SK-N-SH (cell line): ENCODE measurements around the gene SEC14L6. TPM values are rescaled to one million over a fixed set of nuclear protein-coding genes. Genes with fewer than 3 reads are reported as not detected.

Source experiments
- CTCF ChIA-PET: fragments of 300-600, 350-600 bp; formaldehyde crosslinking; extraction: SDS; loops from one replicate; lab custom pipeline; 2021; lab: Yijun Ruan, JAX
- POLR2A ChIA-PET: fragments of 350-600 bp; sonication (Branson Sonifier 250); formaldehyde crosslinking; extraction: SDS; loops from one replicate; lab custom pipeline; 2020; ENCODE audit warnings: antibody characterized with exemption, inconsistent platforms; lab: Yijun Ruan, JAX
- DNase-seq: peaks from one replicate; pipeline ENCODE4 v3.0.0; 2012
- H2AFZ ChIP-seq: fragments of 200-600 bp; sonication (generic); 2 replicates; pipeline ENCODE4 v1.8.1; 2016; ENCODE audit warnings: antibody characterized with exemption, mild to moderate bottlenecking, low read depth
- H3F3A ChIP-seq: fragments of 200-600 bp; sonication (generic); replicated peaks from 2 replicates; pipeline ENCODE3; 2016; ENCODE audit warnings: antibody characterized with exemption, mild to moderate bottlenecking; ENCODE audit not compliant: insufficient read depth
- H3K27ac ChIP-seq, 2 experiments: fragments of 200-500 bp in 1 of 2; fragments of 200-600 bp in 1 of 2; sonication (Bioruptor generic) in 1 of 2; sonication (generic), shearing (Covaris generic) in 1 of 2; 2 replicates each; pipeline versions ENCODE4 v1.5.1 to v1.6.1; 2014 to 2016; ENCODE audit warnings: low read depth in 2 of 2, inconsistent platforms in 1 of 2, low read length in 1 of 2, mild to moderate bottlenecking in 1 of 2, mixed read lengths in 1 of 2
- H3K27me3 ChIP-seq: fragments of 200-600 bp; sonication (generic), shearing (Covaris generic); 2 replicates; pipeline ENCODE4 v1.6.1; 2016; ENCODE audit warnings: mixed run types; ENCODE audit not compliant: insufficient read depth
- H3K36me3 ChIP-seq, 2 experiments: fragments of 200-500 bp in 1 of 2; fragments of 200-600 bp in 1 of 2; sonication (Bioruptor generic) in 1 of 2; sonication (generic) in 1 of 2; replicated peaks in 1 of 2; 2 replicates each; pipeline versions ENCODE3 to v1.5.1; 2014 to 2016; ENCODE audit warnings: low read length in 1 of 2, mild to moderate bottlenecking in 1 of 2; ENCODE audit not compliant: insufficient read depth in 2 of 2, control insufficient read depth in 1 of 2
- H3K4me1 ChIP-seq, 2 experiments: fragments of 200-500 bp in 1 of 2; fragments of 200-600 bp in 1 of 2; sonication (Bioruptor generic) in 1 of 2; sonication (generic), shearing (Covaris generic) in 1 of 2; 2 replicates each; pipeline versions ENCODE4 v1.5.1 to v1.6.1; 2014 to 2016; ENCODE audit warnings: low read depth in 1 of 2, low read length in 1 of 2, mixed run types in 1 of 2; ENCODE audit not compliant: insufficient read depth in 2 of 2, control insufficient read depth in 1 of 2
- H3K4me2 ChIP-seq: fragments of 200-600 bp; sonication (generic), shearing (Covaris generic); 2 replicates; pipeline ENCODE4 v1.6.1; 2017; ENCODE audit warnings: mixed run types
- H3K4me3 ChIP-seq, 2 experiments: fragments of 200-500 bp in 1 of 2; fragments of 200-600 bp in 1 of 2; sonication (Bioruptor generic) in 1 of 2; sonication (generic), shearing (Covaris generic) in 1 of 2; 2 replicates each; pipeline versions ENCODE4 v1.5.1 to v1.8.1; 2014 to 2016; ENCODE audit warnings: low read depth in 2 of 2, inconsistent platforms in 1 of 2, low read length in 1 of 2, mild to moderate bottlenecking in 1 of 2, mixed read lengths in 1 of 2, moderate library complexity in 1 of 2
- H3K79me2 ChIP-seq: fragments of 200-600 bp; sonication (generic); 2 replicates; pipeline ENCODE4 v1.8.1; 2017; ENCODE audit warnings: mild to moderate bottlenecking; ENCODE audit not compliant: insufficient read depth
- H3K9ac ChIP-seq: fragments of 200-600 bp; sonication (generic); 2 replicates; pipeline ENCODE4 v1.6.1; 2017; ENCODE audit warnings: mixed run types
- H3K9me2 ChIP-seq: fragments of 200-600 bp; sonication (generic); 2 replicates; pipeline ENCODE4 v1.6.1; 2017; ENCODE audit warnings: mixed run types
- H3K9me3 ChIP-seq: fragments of 200-600 bp; sonication (generic); 2 replicates; pipeline ENCODE4 v1.6.1; 2017; ENCODE audit warnings: mixed run types, mild to moderate bottlenecking, moderate library complexity
- H4K20me1 ChIP-seq: fragments of 200-600 bp; sonication (generic); 2 replicates; pipeline ENCODE4 v1.6.1; 2017; ENCODE audit warnings: mild to moderate bottlenecking, mixed run types; ENCODE audit not compliant: insufficient read depth
- CHD2 ChIP-seq: fragments of 150-350 bp; IDR thresholded peaks from 2 replicates; pipeline ENCODE4 v1.6.1; 2018; ENCODE audit warnings: low read length; ENCODE audit not compliant: partially characterized antibody
- CTCF ChIP-seq: fragments of 200-600 bp; sonication (generic); IDR thresholded peaks from 2 replicates; pipeline ENCODE4 v1.6.1; 2017; ENCODE audit warnings: antibody characterized with exemption, mild to moderate bottlenecking, moderate library complexity
- ELF1 ChIP-seq: IDR thresholded peaks from 2 replicates; pipeline ENCODE4 v1.4.0; 2012
- EZH2phosphoT487 ChIP-seq: fragments of 200-600 bp; sonication (generic); IDR thresholded peaks from 2 replicates; pipeline ENCODE4 v1.6.1; 2017; ENCODE audit warnings: low read depth, mixed run types, mild to moderate bottlenecking, antibody characterized with exemption, moderate library complexity, borderline replicate concordance
- FOSL2 ChIP-seq: IDR thresholded peaks from 2 replicates; pipeline ENCODE4 v1.4.0; 2012; ENCODE audit warnings: low read depth, mild to moderate bottlenecking, moderate library complexity, borderline replicate concordance
- GATA2 ChIP-seq: sonication (generic); formaldehyde crosslinking; IDR thresholded peaks from 2 replicates; pipeline ENCODE4 v1.5.0; 2020; ENCODE audit warnings: mild to moderate bottlenecking, missing genetic modification reagents
- JUND ChIP-seq: IDR thresholded peaks from 2 replicates; pipeline ENCODE4 v1.4.0; 2012
- MEF2A ChIP-seq: IDR thresholded peaks from 2 replicates; pipeline ENCODE4 v1.4.0; 2012; ENCODE audit warnings: low read depth, borderline replicate concordance
- MXI1 ChIP-seq: IDR thresholded peaks from 2 replicates; pipeline ENCODE4 v1.6.1; 2012; ENCODE audit warnings: mild to moderate bottlenecking, low read depth, low read length, improper control_type of control experiment
- NRF1 ChIP-seq: IDR thresholded peaks from 2 replicates; pipeline ENCODE4 v1.6.1; 2012; ENCODE audit warnings: low read depth, mild to moderate bottlenecking, low read length
- POLR2AphosphoS5 ChIP-seq: IDR thresholded peaks from 2 replicates; pipeline ENCODE4 v1.6.1; 2012; ENCODE audit warnings: low read depth, low read length
- RAD21 ChIP-seq: IDR thresholded peaks from 2 replicates; pipeline ENCODE4 v1.6.1; 2012; ENCODE audit warnings: mild to moderate bottlenecking, low read length
- RCOR1 ChIP-seq: fragments of 150-350 bp; IDR thresholded peaks from 2 replicates; pipeline ENCODE4 v1.6.1; 2017; ENCODE audit warnings: antibody characterized with exemption, low read length
- REST ChIP-seq: IDR thresholded peaks from 2 replicates; pipeline ENCODE4 v1.6.1; 2012; ENCODE audit warnings: mild to moderate bottlenecking, low read depth, low read length, moderate library complexity
- RFX5 ChIP-seq: IDR thresholded peaks from 2 replicates; pipeline ENCODE4 v1.6.1; 2012; ENCODE audit warnings: mild to moderate bottlenecking, improper control_type of control experiment, low read length
- SMC3 ChIP-seq: IDR thresholded peaks from 2 replicates; pipeline ENCODE4 v1.6.1; 2012; ENCODE audit warnings: low read depth, low read length, improper control_type of control experiment
- TAF1 ChIP-seq: IDR thresholded peaks from 2 replicates; pipeline ENCODE4 v1.6.1; 2012; ENCODE audit warnings: low read depth, mild to moderate bottlenecking, low read length, moderate library complexity, borderline replicate concordance
- TCF12 ChIP-seq: IDR thresholded peaks from 2 replicates; pipeline ENCODE4 v1.4.0; 2012
- TEAD4 ChIP-seq: IDR thresholded peaks from 2 replicates; pipeline ENCODE4 v1.4.0; 2012; ENCODE audit warnings: mild to moderate bottlenecking, borderline replicate concordance; ENCODE audit not compliant: insufficient read depth
- USF1 ChIP-seq: IDR thresholded peaks from 2 replicates; pipeline ENCODE4 v1.4.0; 2012; ENCODE audit warnings: low read depth, borderline replicate concordance
- USF2 ChIP-seq: fragments of 150-350 bp; IDR thresholded peaks from 2 replicates; pipeline ENCODE4 v1.6.1; 2017; ENCODE audit warnings: antibody characterized with exemption, low read length, low read depth, borderline replicate concordance
- YY1 ChIP-seq: IDR thresholded peaks from 2 replicates; pipeline ENCODE4 v1.4.0; 2012; ENCODE audit warnings: low read depth, mild to moderate bottlenecking
- WGBS: methylation state at CpG from one replicate; pipeline ENCODE4 v1.1.6; 2017; ENCODE audit warnings: low lambda C conversion rate; 5-methylcytosine and 5-hydroxymethylcytosine counted together
- polyA plus RNA-seq, 3 experiments: library from polyadenylated mRNA; depleted of rRNA; stranded (reverse); fragments of >200 nt; gene quantifications; 2 replicates each; pipeline ENCODE4 v1.2.3, GENCODE V29; 2012

Gene SEC14L6
- polyA plus RNA-seq, 1 of the 3 experiments (the other 2 are of a cell fraction) = not detected

GRCh38 chr22:30481711-30482110 is 64.8 kb downstream of the SEC14L6 start:
- CTCF ChIA-PET = no interaction called here
- WGBS = 39% methylated on average over 2 of the region's 5 CpGs
- Histone ChIP-seq H3K9ac (no peak overlapping the region), H3K9me2 (no peaks in the 10 kb centered on the region), H3K27me3 (peaks cover 15% of the 10 kb centered on the region; the same call in 1 of the 2 replicates), H3K4me2 (no peak overlapping the region), H3K9me3 (no peaks in the 10 kb centered on the region), H3K36me3 (no peaks in the 10 kb centered on the region), H3K27ac (no peak overlapping the region), H3K79me2 (no peaks in the 10 kb centered on the region), H4K20me1 (no peaks in the 10 kb centered on the region), H3F3A (no peaks in the 10 kb centered on the region), H3K4me1 (no peaks in the 10 kb centered on the region), H2AFZ (no peak overlapping the region), H3K4me3 (no peak overlapping the region)
- POLR2A ChIA-PET = no interaction called here
- TF ChIP-seq TAF1 (no peak), RCOR1 (no peak), RAD21 (no peak), YY1 (no peak), JUND (no peak)
- no peak for DNase-seq

GRCh38 chr22:30479981-30480380 is 66.6 kb downstream of the SEC14L6 start:
- Histone ChIP-seq H3K4me1 (no peaks in the 10 kb centered on the region), H3K4me2 (no peak overlapping the region), H2AFZ (no peak overlapping the region), H3K9me2 (no peaks in the 10 kb centered on the region), H3K9ac (no peak overlapping the region), H3F3A (no peaks in the 10 kb centered on the region), H3K27me3 (peaks cover 19% of the 10 kb centered on the region; the same call in 1 of the 2 replicates), H3K27ac (no peak overlapping the region), H3K36me3 (no peaks in the 10 kb centered on the region), H4K20me1 (no peaks in the 10 kb centered on the region), H3K4me3 (no peak overlapping the region), H3K9me3 (no peaks in the 10 kb centered on the region), H3K79me2 (no peaks in the 10 kb centered on the region)
- TF ChIP-seq NRF1 (no peak), MEF2A (no peak), USF2 (no peak), MXI1 (no peak), SMC3 (no peak), EZH2phosphoT487 (no peak), ELF1 (no peak), CHD2 (no peak), USF1 (no peak), FOSL2 (no peak), GATA2 (CRISPR knock-in tag) (no peak), TCF12 (no peak), CTCF (no peak), TAF1 (no peak), REST (no peak), JUND (no peak), TEAD4 (no peak), POLR2AphosphoS5 (no peak), RFX5 (no peak), YY1 (no peak)
- DNase-seq = no peak
- POLR2A ChIA-PET = no interaction called here
- CTCF ChIA-PET = no interaction called here
- WGBS = 46% methylated on average over 2 of the region's 2 CpGs
